H9 (cell line): Measurements from ENCODE around the gene CMC4. TPM values are rescaled to one million over a fixed set of nuclear protein-coding genes. Genes with fewer than 3 reads are reported as not detected.

ENCODE experiments used
- DNase-seq: peaks from one replicate; pipeline ENCODE4 v3.0.0-alpha.2; 2017
- H2AFZ ChIP-seq: one replicate; pipeline ENCODE4 v1.6.1; 2013; ENCODE audit warnings: mild to moderate bottlenecking, low read length, control low read depth, moderate library complexity
- H2AK5ac ChIP-seq: 2 replicates; pipeline ENCODE4 v1.6.1; 2013; ENCODE audit warnings: low read length, control low read depth, mixed read lengths; ENCODE audit not compliant: insufficient read length
- H2BK120ac ChIP-seq: one replicate; pipeline ENCODE4 v1.6.1; 2013; ENCODE audit warnings: low read depth, mild to moderate bottlenecking, low read length, control low read depth, inconsistent platforms; ENCODE audit not compliant: poor library complexity, severe bottlenecking
- H2BK12ac ChIP-seq: 2 replicates; pipeline ENCODE4 v1.6.1; 2013; ENCODE audit warnings: low read length, control low read depth, mixed read lengths, low read depth; ENCODE audit not compliant: insufficient read length
- H2BK15ac ChIP-seq: 2 replicates; pipeline ENCODE4 v1.6.1; 2013; ENCODE audit warnings: low read depth, low read length, control low read depth
- H2BK20ac ChIP-seq: one replicate; pipeline ENCODE4 v1.6.1; 2013; ENCODE audit warnings: low read depth, mild to moderate bottlenecking, low read length, control low read depth, inconsistent platforms; ENCODE audit not compliant: poor library complexity, severe bottlenecking
- H2BK5ac ChIP-seq: 2 replicates; pipeline ENCODE4 v1.6.1; 2013; ENCODE audit warnings: low read length, control low read depth, mixed read lengths; ENCODE audit not compliant: insufficient read length
- H3K14ac ChIP-seq: 2 replicates; pipeline ENCODE4 v1.6.1; 2013; ENCODE audit warnings: low read length, control low read depth; ENCODE audit not compliant: insufficient read depth
- H3K18ac ChIP-seq: 2 replicates; pipeline ENCODE4 v1.6.1; 2013; ENCODE audit warnings: low read depth, mild to moderate bottlenecking, mixed read lengths, low read length, control low read depth; ENCODE audit not compliant: insufficient read length
- H3K23ac ChIP-seq: 2 replicates; pipeline ENCODE4 v1.6.1; 2013; ENCODE audit warnings: low read length, control low read depth, mixed read lengths, low read depth; ENCODE audit not compliant: insufficient read length
- H3K23me2 ChIP-seq: 2 replicates; pipeline ENCODE4 v1.6.1; 2013; ENCODE audit warnings: low read depth, mild to moderate bottlenecking, mixed read lengths, low read length, control low read depth; ENCODE audit not compliant: insufficient read length, poor library complexity, severe bottlenecking
- H3K27ac ChIP-seq: 2 replicates; pipeline ENCODE4 v1.5.1; 2013; ENCODE audit warnings: low read length, control low read depth, mixed read lengths, low read depth; ENCODE audit not compliant: insufficient read length
- H3K27me3 ChIP-seq: 2 replicates; pipeline ENCODE4 v1.6.1; 2013; ENCODE audit warnings: low read length, control low read depth, inconsistent platforms; ENCODE audit not compliant: insufficient read depth
- H3K4ac ChIP-seq: 2 replicates; pipeline ENCODE4 v1.6.1; 2013; ENCODE audit warnings: low read depth, mild to moderate bottlenecking, control low read depth, inconsistent platforms, low read length, moderate library complexity
- H3K4me1 ChIP-seq: 2 replicates; pipeline ENCODE4 v1.6.1; 2013; ENCODE audit warnings: low read length, control low read depth, inconsistent platforms; ENCODE audit not compliant: insufficient read depth
- H3K4me2 ChIP-seq: 2 replicates; pipeline ENCODE4 v1.6.1; 2013; ENCODE audit warnings: low read length, control low read depth, mixed read lengths; ENCODE audit not compliant: insufficient read length, insufficient read depth
- H3K56ac ChIP-seq: 2 replicates; pipeline ENCODE4 v1.6.1; 2013; ENCODE audit warnings: low read depth, mild to moderate bottlenecking, mixed read lengths, low read length, control low read depth; ENCODE audit not compliant: insufficient read length
- H3K79me1 ChIP-seq: 2 replicates; pipeline ENCODE4 v1.6.1; 2013; ENCODE audit warnings: low read depth, mild to moderate bottlenecking, moderate library complexity, low read length, control low read depth, inconsistent platforms; ENCODE audit not compliant: insufficient read depth, poor library complexity, severe bottlenecking
- H3K79me2 ChIP-seq: 2 replicates; pipeline ENCODE4 v1.6.1; 2013; ENCODE audit warnings: low read length, control low read depth, inconsistent platforms; ENCODE audit not compliant: insufficient read depth
- H3K9ac ChIP-seq: 2 replicates; pipeline ENCODE4 v1.6.1; 2013; ENCODE audit warnings: low read length, control low read depth, mixed read lengths; ENCODE audit not compliant: insufficient read length; ENCODE audit errors: extremely low read depth
- H3K9me3 ChIP-seq: one replicate; pipeline ENCODE4 v1.6.1; 2013; ENCODE audit warnings: low read depth, low read length, inconsistent platforms; ENCODE audit not compliant: control insufficient read depth
- H3T11ph ChIP-seq: one replicate; pipeline ENCODE4 v1.6.1; 2013; ENCODE audit warnings: mild to moderate bottlenecking, low read length, control low read depth, inconsistent platforms
- H4K20me1 ChIP-seq: one replicate; pipeline ENCODE4 v1.6.1; 2013; ENCODE audit not compliant: control insufficient read depth, insufficient read length, insufficient read depth
- H4K5ac ChIP-seq: 2 replicates; pipeline ENCODE4 v1.6.1; 2013; ENCODE audit warnings: low read depth, mild to moderate bottlenecking, mixed read lengths, low read length, control low read depth; ENCODE audit not compliant: insufficient read length
- H4K8ac ChIP-seq: replicated peaks from 2 replicates; pipeline ENCODE4 v1.6.1; 2013; ENCODE audit warnings: low read length, control low read depth, mixed read lengths, low read depth; ENCODE audit not compliant: insufficient read length
- H4K91ac ChIP-seq: 2 replicates; pipeline ENCODE4 v1.6.1; 2013; ENCODE audit warnings: low read depth, mild to moderate bottlenecking, moderate library complexity, mixed read lengths, low read length, control low read depth; ENCODE audit not compliant: insufficient read length
- H3K27ac Mint-ChIP-seq, 3 experiments: 2 replicates in 2 of 3; 3 replicates in 1 of 3; pipeline ENCODE4 v1.8.0; 2020 to 2021; ENCODE audit warnings: mixed read lengths in 3 of 3, mild to moderate bottlenecking in 1 of 3, moderate library complexity in 1 of 3
- H3K27me3 Mint-ChIP-seq: 2 replicates; pipeline ENCODE4 v1.8.0; 2021; ENCODE audit warnings: low read depth, mild to moderate bottlenecking, moderate library complexity, mixed read lengths
- H3K36me3 Mint-ChIP-seq, 3 experiments: 2 replicates in 2 of 3; 3 replicates in 1 of 3; pipeline ENCODE4 v1.8.0; 2020 to 2021; ENCODE audit warnings: low read depth in 3 of 3, mixed read lengths in 3 of 3; ENCODE audit not compliant: insufficient read depth in 1 of 3
- H3K4me1 Mint-ChIP-seq, 2 experiments: 2 replicates each; pipeline ENCODE4 v1.8.0; 2020; ENCODE audit warnings: mixed read lengths in 2 of 2
- H3K4me3 Mint-ChIP-seq, 2 experiments: 2 replicates in 1 of 2; 3 replicates in 1 of 2; pipeline ENCODE4 v1.8.0; 2020 to 2021; ENCODE audit warnings: mild to moderate bottlenecking in 2 of 2, mixed read lengths in 2 of 2, moderate library complexity in 1 of 2
- H3K9me3 Mint-ChIP-seq, 2 experiments: 2 replicates in 1 of 2; 3 replicates in 1 of 2; pipeline ENCODE4 v1.8.0; 2020; ENCODE audit warnings: mild to moderate bottlenecking in 2 of 2, mixed read lengths in 2 of 2, moderate library complexity in 1 of 2
- CTCF ChIP-seq: fragments of 200-600 bp; sonication (generic); conservative IDR thresholded peaks from 3 replicates; pipeline ENCODE4 v1.8.0; 2021; ENCODE audit warnings: antibody characterized with exemption, mild to moderate bottlenecking
- WGBS: extraction: QIAGEN DNeasy Blood & Tissue Kit; methylation state at CpG from one replicate; pipeline ENCODE4 v1.1.7; 2013; ENCODE audit warnings: missing lambda C conversion rate, low lambda C conversion rate, mixed read lengths; ENCODE audit not compliant: insufficient read length; ENCODE audit errors: extremely low coverage; 5-methylcytosine and 5-hydroxymethylcytosine counted together
- total RNA-seq: library from RNA; stranded (reverse); gene quantifications from 2 replicates; pipeline ENCODE4 v1.2.1, GENCODE V29; 2021

Gene CMC4
- total RNA-seq, 1 experiment from 2014 or later = 6.2 TPM

DNA sequence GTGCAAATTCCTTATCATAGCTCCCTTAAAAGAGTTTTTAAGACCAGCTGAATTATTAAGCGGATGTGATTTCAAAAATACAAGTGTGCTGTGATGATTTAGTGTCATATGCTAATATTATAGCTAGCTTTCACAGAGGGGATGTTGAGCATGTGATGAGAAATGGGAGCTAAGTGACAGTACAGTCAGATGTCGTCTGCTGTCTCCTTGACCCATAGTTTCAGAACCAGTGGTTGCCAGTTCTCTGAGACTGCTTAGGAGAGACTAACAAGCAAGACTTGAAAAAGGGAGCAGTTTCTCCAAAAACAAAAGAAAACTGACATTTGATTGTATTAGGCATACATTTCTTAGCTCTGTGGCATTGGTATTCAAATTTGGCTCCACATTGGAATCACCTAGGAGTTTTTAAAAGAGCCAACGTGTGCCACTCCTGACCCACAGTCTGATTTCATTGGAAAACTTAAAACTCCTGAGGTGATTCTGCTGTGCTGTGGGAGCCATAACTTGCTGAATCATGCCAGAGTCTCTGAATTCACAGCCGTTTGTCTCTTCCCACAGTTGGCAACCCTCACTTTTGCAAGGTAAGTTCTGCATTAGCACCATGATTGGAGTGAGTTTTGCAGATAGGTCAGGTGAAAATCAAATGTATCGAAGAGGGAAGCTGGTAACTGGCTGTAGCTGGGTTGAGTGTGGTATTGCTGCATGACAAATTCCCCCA lies 24.0 kb downstream of the CMC4 start:
- Mint-ChIP-seq H3K27me3 (peaks cover 2% of the 10 kb centered on the region; the same call in 1 of the 2 replicates), H3K9me3 (peaks cover 67 to 77% of the 10 kb centered on the region in 2 experiments), H3K36me3 (peaks cover 8 to 14% (median 8%) of the 10 kb centered on the region in 3 experiments; a peak in 5 of 7 replicates), H3K27ac (no peak overlapping the region), H3K4me1 (peaks cover 5 to 8% of the 10 kb centered on the region in 2 experiments; a peak in 2 of 4 replicates), H3K4me3 (no peak overlapping the region; a peak in 1 of 5 replicates)
- Histone ChIP-seq H3K14ac (no peak overlapping the region), H2BK15ac (no peak overlapping the region), H3K79me1 (no peaks in the 10 kb centered on the region), H2BK12ac (no peak overlapping the region), H3K9ac (no peak overlapping the region), H3K23me2 (no peaks in the 10 kb centered on the region), H2BK5ac (no peak overlapping the region), H4K20me1 (no peaks in the 10 kb centered on the region), H3T11ph (no peak overlapping the region), H2AFZ (no peak overlapping the region), H3K18ac (no peak overlapping the region), H3K27me3 (no peaks in the 10 kb centered on the region), H3K4me2 (no peak overlapping the region), H4K5ac (no peak overlapping the region), H4K91ac (no peak overlapping the region), H3K27ac (no peak overlapping the region), H3K4me1 (no peaks in the 10 kb centered on the region), H4K8ac (no peak overlapping the region), H3K4ac (no peak overlapping the region), H3K56ac (no peak overlapping the region), H3K79me2 (no peaks in the 10 kb centered on the region), H2BK120ac (no peak overlapping the region), H2AK5ac (no peak overlapping the region), H3K23ac (no peak overlapping the region), H2BK20ac (no peak overlapping the region), H3K9me3 (peaks cover 17% of the 10 kb centered on the region)
- no peak for TF ChIP-seq CTCF
- DNase-seq = no peak
- WGBS = no CpG with 5 or more reads among the region's 5 CpGs
